Sigmoid colon (tissue), 7 donors: ENCODE measurements around the gene PSMD13. TPM values are rescaled to one million over a fixed set of nuclear protein-coding genes. Genes with fewer than 3 reads are reported as not detected.
"Not testable (repeated sequence)": the region's sequence is repeated elsewhere in the genome, so short reads cannot be mapped to it uniquely, and the experiment has no call there.

Source experiments
- DNase-seq: peaks from one replicate; pipeline ENCODE4 v3.0.0-alpha.2; 2019
- H3K27ac ChIP-seq, 4 donors: fragments of 200-600 bp; sonication (generic); one replicate each; pipeline ENCODE4 v1.5.1; 2016 to 2019; ENCODE audit warnings: mild to moderate bottlenecking in 1 of 4
- H3K27me3 ChIP-seq, 3 donors: fragments of 200-600 bp; sonication (generic); one replicate each; pipeline ENCODE4 v1.5.1; 2019; ENCODE audit warnings: mild to moderate bottlenecking in 1 of 3
- H3K36me3 ChIP-seq, 4 donors: fragments of 200-600 bp; sonication (generic); one replicate each; pipeline ENCODE4 v1.5.1; 2016 to 2019
- H3K4me1 ChIP-seq, 4 donors: fragments of 200-600 bp; sonication (generic); one replicate each; pipeline ENCODE4 v1.5.1; 2017 to 2019
- H3K4me3 ChIP-seq, 4 donors: fragments of 200-600 bp; sonication (generic); one replicate each; pipeline ENCODE4 v1.5.1; 2017 to 2019; ENCODE audit warnings: mild to moderate bottlenecking in 2 of 4, moderate library complexity in 1 of 4
- H3K9me3 ChIP-seq, 4 donors: fragments of 200-600 bp in 3 of 4; sonication (generic) in 3 of 4; one replicate each; pipeline versions ENCODE4 v1.5.1 to v1.6.1; 2013 to 2019
- CTCF ChIP-seq, 4 experiments: fragments of 450-650 bp in 3 of 4; fragments of 200-600 bp in 1 of 4; IDR thresholded peaks; one replicate each; pipeline ENCODE4 v1.5.1; 2016 to 2019; ENCODE audit warnings: antibody characterized with exemption in 4 of 4, mild to moderate bottlenecking in 3 of 4, moderate library complexity in 2 of 4
- EP300 ChIP-seq, 4 donors: sonication (generic); formaldehyde crosslinking; IDR thresholded peaks; one replicate each; pipeline ENCODE4 v1.6.1; 2017; ENCODE audit warnings: antibody characterized with exemption in 4 of 4
- POLR2A ChIP-seq, 2 donors: fragments of 450-650 bp; IDR thresholded peaks; one replicate each; pipeline ENCODE4 v1.6.1; 2016; ENCODE audit warnings: antibody characterized with exemption in 2 of 2, mild to moderate bottlenecking in 2 of 2, moderate library complexity in 2 of 2
- POLR2AphosphoS5 ChIP-seq, 4 donors: sonication (generic); formaldehyde crosslinking; IDR thresholded peaks; one replicate each; pipeline ENCODE4 v1.6.1; 2017; ENCODE audit warnings: antibody characterized with exemption in 4 of 4
- WGBS, 2 donors: extraction: QIAGEN DNeasy Blood & Tissue Kit; methylation state at CpG; one replicate each; pipeline ENCODE4 v1.1.7; 2013; 5-methylcytosine and 5-hydroxymethylcytosine counted together
- intact Hi-C: fragments of 100-400 bp; cut with DNase I; formaldehyde crosslinking; loops from one replicate; pipeline ENCODE4 v1.15.1; 2023
- polyA plus RNA-seq, 3 donors: library from polyadenylated mRNA; stranded (reverse); fragments of 200-250 nt; gene quantifications; one replicate each; pipeline ENCODE4 v1.2.3, GENCODE V29; 2013
- total RNA-seq, 4 donors: library from RNA; depleted of rRNA; stranded (reverse); fragments of >200 nt; gene quantifications; one replicate each; pipeline ENCODE4 v1.1.0, GENCODE V29; 2016
- donor health status: healthy with polysubstance abuse.
- donor health status: Bipolar disorder and iron deficiency.
- donor health status: healthy.

PSMD13 gene
- total and polyA plus RNA-seq, 7 donors = 86.2 to 180 (median 111) TPM

DNA sequence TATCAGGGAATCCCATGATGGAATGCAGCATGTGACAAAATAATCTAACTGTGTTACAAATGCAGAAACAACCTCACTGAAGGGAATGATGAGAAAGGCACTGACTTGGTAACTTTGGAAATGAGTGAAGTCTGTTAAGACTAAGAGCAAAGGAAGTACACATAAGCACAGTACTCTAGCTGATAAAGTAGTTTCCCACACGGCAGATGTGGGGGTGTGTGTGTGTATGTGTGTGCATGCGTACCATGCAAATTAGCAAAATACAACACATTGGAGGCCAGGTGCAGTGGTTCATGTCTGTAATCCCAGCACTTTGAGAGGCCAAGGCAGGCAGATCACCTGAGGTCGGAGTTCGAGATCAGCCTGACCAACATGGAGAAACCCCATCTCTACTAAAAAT lies 24.8 kb downstream of the PSMD13 start:
- Histone ChIP-seq H3K27me3 (no peaks in the 10 kb centered on the region), H3K27ac (no peak overlapping the region), H3K9me3 (peaks cover 0 to 3% (median 1%) of the 10 kb centered on the region in 4 donors), H3K36me3 (no peaks in the 10 kb centered on the region), H3K4me3 (no peak overlapping the region), H3K4me1 (no peaks in the 10 kb centered on the region)
- intact Hi-C loops = no loop called here
- TF ChIP-seq POLR2AphosphoS5 (IDR thresholded peaks at IDR 0.05) = no peak
- no peak for TF ChIP-seq CTCF (IDR thresholded peaks at IDR 0.05)
- no peak for TF ChIP-seq EP300 (IDR thresholded peaks at IDR 0.05)
- no peak for TF ChIP-seq POLR2A (IDR thresholded peaks at IDR 0.05)
- WGBS, 2 donors = 86 to 89% methylated on average over 4 of the region's 4 CpGs
- no peak for DNase-seq

- WGBS, 2 donors = 74 to 88% methylated on average over 4 to 5 of the region's 13 CpGs
- Histone ChIP-seq H3K4me1 (no peaks in the 10 kb centered on the region), H3K4me3 (no peak overlapping the region), H3K36me3 (no peaks in the 10 kb centered on the region), H3K9me3 (peaks cover 0 to 3% (median 0%) of the 10 kb centered on the region in 4 donors), H3K27me3 (peaks cover 3 to 27% (median 8%) of the 10 kb centered on the region in 3 donors), H3K27ac (no peak overlapping the region)
- DNase-seq = no peak
- intact Hi-C loops = no loop called here
- TF ChIP-seq EP300 (IDR thresholded peaks at IDR 0.05) = no peak
- TF ChIP-seq POLR2A (IDR thresholded peaks at IDR 0.05) = no peak
- TF ChIP-seq CTCF (IDR thresholded peaks at IDR 0.05) = no peak
- no peak for TF ChIP-seq POLR2AphosphoS5 (IDR thresholded peaks at IDR 0.05)
These were observed 30.1 kb downstream of the PSMD13 start for GRCh38 chr11:266676-267439.

DNA sequence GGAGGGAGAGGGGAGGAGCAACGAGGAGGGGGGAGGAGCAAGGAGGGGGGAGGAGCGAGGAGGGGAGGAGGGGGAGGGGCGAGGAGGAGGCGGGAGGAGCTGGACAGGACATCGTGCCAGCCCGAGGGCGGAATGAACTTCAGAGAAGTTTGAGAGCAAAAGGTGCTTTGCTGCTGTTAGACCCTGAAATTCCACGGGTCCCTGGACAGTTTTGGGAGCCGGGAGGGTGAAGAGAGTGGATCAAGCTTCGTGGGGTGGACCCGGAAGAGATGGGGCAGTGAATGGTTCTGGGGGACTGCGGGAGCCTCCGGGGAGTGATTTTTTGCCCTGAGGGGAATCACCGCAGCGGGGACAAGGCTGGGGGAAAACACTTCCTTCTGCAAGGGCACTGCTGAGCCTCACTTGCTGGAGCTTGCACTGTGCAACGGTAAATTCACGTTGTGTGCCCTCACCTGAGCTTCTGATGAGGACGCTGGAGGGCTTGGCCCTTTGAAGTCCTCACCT lies 30.8 kb downstream of the PSMD13 start:
- H3K4me3 ChIP-seq = peak overlapping the region in 3 of 4 donors; percentile 6 to 38 (median 33)
- WGBS, 2 donors = 37 to 38% methylated on average over 18 of the region's 18 CpGs

GRCh38 chr11:268716-269145 lies 32.0 kb downstream of the PSMD13 start:
- TF ChIP-seq POLR2AphosphoS5 (IDR thresholded peaks at IDR 0.05) = peak in 2 of 4 donors; percentile 15 to 44
- TF ChIP-seq EP300 (IDR thresholded peaks at IDR 0.05) = peak in 2 of 4 donors; percentile 31 to 63
- H3K9me3 ChIP-seq, H3K4me1 ChIP-seq, H3K36me3 ChIP-seq, intact Hi-C loops: not testable (repeated sequence)
- WGBS, 2 donors = 35 to 39% methylated on average over 16 of the region's 16 CpGs
- Histone ChIP-seq H3K4me3 (peak overlapping the region in 2 of 4 donors; percentile 33 to 38), H3K27ac (peak overlapping the region; percentile 45 to 66 (median 60)), H3K27me3 (peaks cover 3 to 27% (median 8%) of the 10 kb centered on the region in 3 donors)
- DNase-seq = peak; percentile 83

More for the DNA sequence above, 30.8 kb downstream of the PSMD13 start:
- intact Hi-C loops = no loop called here
- Histone ChIP-seq H3K27me3 (peaks cover 3 to 27% (median 8%) of the 10 kb centered on the region in 3 donors), H3K36me3 (no peaks in the 10 kb centered on the region), H3K27ac (peak overlapping the region; percentile 45 to 66 (median 60)), H3K4me1 (no peaks in the 10 kb centered on the region), H3K9me3 (peaks cover 0 to 3% (median 0%) of the 10 kb centered on the region in 4 donors)
- DNase-seq = peak; percentile 84
- TF ChIP-seq POLR2AphosphoS5 (IDR thresholded peaks at IDR 0.05) (peak in 3 of 4 donors; percentile 32 to 50 (median 41)), POLR2A (IDR thresholded peaks at IDR 0.05) (no peak)

GRCh38 chr11:269146-269890 lies 32.5 kb downstream of the PSMD13 start:
- Histone ChIP-seq H3K4me3 (peak overlapping the region in 1 of 4 donors; percentile 38), H3K36me3 (no peaks in the 10 kb centered on the region), H3K27me3 (peaks cover 3 to 27% (median 8%) of the 10 kb centered on the region in 3 donors), H3K27ac (peak overlapping the region in 3 of 4 donors; percentile 39 to 66 (median 62)), H3K4me1 (no peaks in the 10 kb centered on the region), H3K9me3 (peaks cover 0 to 3% (median 0%) of the 10 kb centered on the region in 4 donors)
- TF ChIP-seq POLR2A (IDR thresholded peaks at IDR 0.05) (no peak), EP300 (IDR thresholded peaks at IDR 0.05) (peak in 3 of 4 donors; percentile 4 to 73 (median 68)), POLR2AphosphoS5 (IDR thresholded peaks at IDR 0.05) (peak in 3 of 4 donors; percentile 23 to 58 (median 38))
- WGBS, 2 donors = 39 to 66% methylated on average over 21 of the region's 21 CpGs
- intact Hi-C loops = no loop called here
- DNase-seq = no peak
